HG03442 (cell line): ENCODE data around the gene DNPH1.

Experiments
- ATAC-seq: cut with Tn5 transposase; IDR thresholded peaks from one replicate; pipeline ENCODE4 v1.9.1; 2021; ENCODE audit warnings: mild to moderate bottlenecking, moderate library complexity; ENCODE audit not compliant: unreplicated experiment

DNPH1 gene

GRCh38 chr6:43219119-43219518 is 10.2 kb downstream of the DNPH1 start:
- ATAC-seq: no peak

- no peak for ATAC-seq
Observed at GRCh38 chr6:43217351-43217750, 11.9 kb downstream of the DNPH1 start.

GRCh38 chr6:43216200-43216599 is 13.1 kb downstream of the DNPH1 start:
- no peak for ATAC-seq

- no peak for ATAC-seq
Observed at GRCh38 chr6:43215066-43215465, 14.2 kb downstream of the DNPH1 start.

GRCh38 chr6:43213431-43213830 is 15.8 kb downstream of the DNPH1 start:
- ATAC-seq: no peak

GRCh38 chr6:43211955-43212354 is 17.3 kb downstream of the DNPH1 start:
- ATAC-seq: no peak

GRCh38 chr6:43207286-43207685 is 22.0 kb downstream of the DNPH1 start:
- no peak for ATAC-seq

- ATAC-seq: no peak
Observed at GRCh38 chr6:43205849-43206248, 23.4 kb downstream of the DNPH1 start.

- ATAC-seq: no peak
Observed at GRCh38 chr6:43204271-43205105, 24.8 kb downstream of the DNPH1 start.

GRCh38 chr6:43203718-43204095 is 25.6 kb downstream of the DNPH1 start:
- no peak for ATAC-seq

GRCh38 chr6:43203029-43203717 is 26.1 kb downstream of the DNPH1 start:
- ATAC-seq: no peak

GRCh38 chr6:43202451-43202850 is 26.8 kb downstream of the DNPH1 start:
- no peak for ATAC-seq

- no peak for ATAC-seq
Observed at GRCh38 chr6:43200541-43200940, 28.7 kb downstream of the DNPH1 start.

- ATAC-seq: no peak
Observed at GRCh38 chr6:43199912-43200311, 29.4 kb downstream of the DNPH1 start.

- no peak for ATAC-seq
Observed at GRCh38 chr6:43196337-43196736, 32.9 kb downstream of the DNPH1 start.

GRCh38 chr6:43193929-43194328 is 35.4 kb downstream of the DNPH1 start:
- no peak for ATAC-seq

GRCh38 chr6:43192911-43193310 is 36.4 kb downstream of the DNPH1 start:
- no peak for ATAC-seq

GRCh38 chr6:43189776-43190304 is 39.4 kb downstream of the DNPH1 start:
- no peak for ATAC-seq

GRCh38 chr6:43188426-43188825 is 40.9 kb downstream of the DNPH1 start:
- ATAC-seq: no peak

- no peak for ATAC-seq
Observed at GRCh38 chr6:43187821-43188220, 41.5 kb downstream of the DNPH1 start.

- ATAC-seq: no peak
Observed at GRCh38 chr6:43186706-43187105, 42.6 kb downstream of the DNPH1 start.

- no peak for ATAC-seq
Observed at GRCh38 chr6:43186019-43186418, 43.3 kb downstream of the DNPH1 start.
